AG10803 (cell line): ENCODE data around the gene HABP4.

Source experiments
- DNase-seq: peaks from one replicate; pipeline ENCODE4 v3.0.0; 2010; ENCODE audit warnings: low read depth
- H3K4me3 ChIP-seq: 2 replicates; pipeline ENCODE4 v1.5.1; 2011; ENCODE audit warnings: mild to moderate bottlenecking, low read length, control low read depth
- CTCF ChIP-seq: conservative IDR thresholded peaks from 2 replicates; pipeline ENCODE4 v1.5.1; 2011; ENCODE audit warnings: mild to moderate bottlenecking, low read length, control low read depth, inconsistent platforms

Gene HABP4

GRCh38 chr9:96496368-96497116 lies 46.6 kb downstream of the HABP4 start:
- TF ChIP-seq CTCF, result no peak
- DNase-seq, result no peak
- no peak overlapping the region for H3K4me3 ChIP-seq

- H3K4me3 ChIP-seq, result no peak overlapping the region
- DNase-seq, result no peak
- no peak for TF ChIP-seq CTCF
Measured at GRCh38 chr9:96497117-96497399, 47.1 kb downstream of the HABP4 start.

- H3K4me3 ChIP-seq, result no peak overlapping the region
- TF ChIP-seq CTCF, result no peak
- no peak for DNase-seq
Measured at GRCh38 chr9:96498796-96499195, 48.8 kb downstream of the HABP4 start.

- DNase-seq, result no peak
- no peak overlapping the region for H3K4me3 ChIP-seq
- TF ChIP-seq CTCF, result no peak
Measured at GRCh38 chr9:96499257-96499656, 49.3 kb downstream of the HABP4 start.

- no peak for TF ChIP-seq CTCF
- DNase-seq, result peak; percentile 66
- no peak overlapping the region for H3K4me3 ChIP-seq
Measured at GRCh38 chr9:96500696-96501632, 51.0 kb downstream of the HABP4 start.

- no peak for DNase-seq
- TF ChIP-seq CTCF, result no peak
- no peak overlapping the region for H3K4me3 ChIP-seq
Measured at GRCh38 chr9:96501633-96502538, 51.9 kb downstream of the HABP4 start.
